Vagina (tissue), 2 donors: ENCODE measurements around the gene MRFAP1L1.

Source experiments
- POLR2A ChIP-seq, 2 donors: fragments of 450-650 bp; IDR thresholded peaks; one replicate each; pipeline ENCODE4 v1.6.1; 2017; ENCODE audit warnings: antibody characterized with exemption in 2 of 2, mild to moderate bottlenecking in 2 of 2, moderate library complexity in 2 of 2
- POLR2AphosphoS5 ChIP-seq, 2 donors: sonication (generic); formaldehyde crosslinking; IDR thresholded peaks; one replicate each; pipeline ENCODE4 v1.9.0; 2017; ENCODE audit warnings: antibody characterized with exemption in 2 of 2, mild to moderate bottlenecking in 2 of 2, low read depth in 1 of 2; ENCODE audit not compliant: insufficient read depth in 1 of 2
- TF ChIP-seq, protein P1 (sequence below), 3 experiments: fragments of 450-650 bp in 2 of 3; fragments of 200-600 bp in 1 of 3; sonication (generic) in 1 of 3; IDR thresholded peaks; one replicate each; pipeline ENCODE4 v1.5.1; 2017 to 2019; ENCODE audit warnings: antibody characterized with exemption in 3 of 3, mild to moderate bottlenecking in 2 of 3, moderate library complexity in 2 of 3

DNA sequence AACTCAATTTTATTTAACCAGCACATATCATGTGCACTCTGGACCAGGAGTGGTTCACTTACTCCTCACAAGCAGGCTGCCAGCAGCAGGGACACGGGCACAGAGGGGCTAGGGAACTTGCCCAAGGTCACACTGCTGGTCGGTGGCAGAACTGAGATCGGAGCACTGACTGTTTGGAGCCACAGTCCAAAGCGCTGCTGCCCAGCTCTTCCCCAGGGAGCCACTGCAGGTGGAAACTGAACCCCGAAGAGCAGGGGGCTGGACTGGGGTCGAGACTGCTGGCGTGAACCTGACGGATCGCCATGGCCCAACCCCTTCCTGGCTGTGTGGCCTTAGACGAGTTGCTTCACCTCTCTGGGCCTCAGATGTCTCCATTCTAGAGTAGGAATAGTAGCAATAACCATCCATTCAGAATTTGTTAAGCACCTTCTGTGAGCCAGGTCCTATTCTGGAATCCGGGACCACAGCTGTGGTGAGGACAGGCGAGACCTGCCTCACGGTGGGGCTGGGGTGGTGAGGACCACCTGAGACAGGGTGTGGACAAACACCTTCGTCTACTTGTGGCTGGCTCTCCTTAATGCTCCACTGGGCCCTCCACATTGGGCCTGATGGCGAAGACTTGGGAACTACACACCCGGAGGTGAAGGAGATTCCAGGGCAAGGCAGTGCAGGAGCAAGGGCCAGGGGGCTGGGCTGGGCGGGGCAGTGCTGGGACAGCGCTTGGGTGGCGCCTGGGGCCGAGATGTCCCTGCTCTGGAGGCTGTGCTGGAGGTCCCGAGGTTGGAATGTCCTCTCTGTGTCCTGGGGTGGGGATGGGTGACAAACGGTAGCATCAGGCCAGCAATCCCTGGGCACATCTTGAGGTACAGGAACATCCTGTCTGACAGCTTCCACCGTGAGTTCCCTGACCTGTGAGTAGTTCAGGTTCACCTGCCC lies 40.9 kb upstream of the MRFAP1L1 start:
- TF ChIP-seq, protein P1, sequence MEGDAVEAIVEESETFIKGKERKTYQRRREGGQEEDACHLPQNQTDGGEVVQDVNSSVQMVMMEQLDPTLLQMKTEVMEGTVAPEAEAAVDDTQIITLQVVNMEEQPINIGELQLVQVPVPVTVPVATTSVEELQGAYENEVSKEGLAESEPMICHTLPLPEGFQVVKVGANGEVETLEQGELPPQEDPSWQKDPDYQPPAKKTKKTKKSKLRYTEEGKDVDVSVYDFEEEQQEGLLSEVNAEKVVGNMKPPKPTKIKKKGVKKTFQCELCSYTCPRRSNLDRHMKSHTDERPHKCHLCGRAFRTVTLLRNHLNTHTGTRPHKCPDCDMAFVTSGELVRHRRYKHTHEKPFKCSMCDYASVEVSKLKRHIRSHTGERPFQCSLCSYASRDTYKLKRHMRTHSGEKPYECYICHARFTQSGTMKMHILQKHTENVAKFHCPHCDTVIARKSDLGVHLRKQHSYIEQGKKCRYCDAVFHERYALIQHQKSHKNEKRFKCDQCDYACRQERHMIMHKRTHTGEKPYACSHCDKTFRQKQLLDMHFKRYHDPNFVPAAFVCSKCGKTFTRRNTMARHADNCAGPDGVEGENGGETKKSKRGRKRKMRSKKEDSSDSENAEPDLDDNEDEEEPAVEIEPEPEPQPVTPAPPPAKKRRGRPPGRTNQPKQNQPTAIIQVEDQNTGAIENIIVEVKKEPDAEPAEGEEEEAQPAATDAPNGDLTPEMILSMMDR (IDR thresholded peaks at IDR 0.05): no peak
- TF ChIP-seq POLR2AphosphoS5 (IDR thresholded peaks at IDR 0.05; ENCODE audit: insufficient read depth in 1 of 2, low read depth in 1 of 2): peak; percentile 21 to 24
- TF ChIP-seq POLR2A (IDR thresholded peaks at IDR 0.05): no peak
